ENCODE measurements around the gene IL23R.

Gene IL23R

DNA sequence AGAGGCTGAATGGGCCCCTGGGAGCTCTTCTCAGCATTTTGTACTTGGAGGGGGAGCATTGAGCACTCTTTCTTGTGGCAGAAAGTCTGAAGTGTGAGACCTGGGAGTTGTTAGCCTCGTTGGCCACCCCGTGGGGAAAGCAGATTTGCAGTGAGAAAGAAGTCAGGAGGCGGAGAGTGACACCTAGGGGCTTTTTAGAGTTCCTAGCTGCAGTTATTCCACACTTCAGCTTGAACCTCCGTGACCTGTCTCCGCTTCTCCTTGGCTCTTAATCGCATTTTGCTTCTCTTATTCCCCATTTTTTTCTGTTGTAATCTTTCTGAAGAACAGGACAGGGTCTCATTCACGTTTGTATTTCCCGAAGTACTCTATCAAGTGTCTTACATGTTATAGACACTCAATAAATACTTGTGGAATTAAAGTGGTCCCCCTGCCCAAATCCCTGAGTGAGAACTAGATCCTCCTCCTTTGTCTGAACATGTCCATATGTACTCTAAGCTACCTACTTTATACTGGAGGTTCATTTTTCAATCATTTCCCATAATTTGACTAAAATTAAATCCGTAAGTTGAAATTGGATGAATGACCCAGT lies 17.0 kb upstream of the IL23R start:
- DNase-seq (ENCODE audit: low spot score), result peak; percentile 63

DNA sequence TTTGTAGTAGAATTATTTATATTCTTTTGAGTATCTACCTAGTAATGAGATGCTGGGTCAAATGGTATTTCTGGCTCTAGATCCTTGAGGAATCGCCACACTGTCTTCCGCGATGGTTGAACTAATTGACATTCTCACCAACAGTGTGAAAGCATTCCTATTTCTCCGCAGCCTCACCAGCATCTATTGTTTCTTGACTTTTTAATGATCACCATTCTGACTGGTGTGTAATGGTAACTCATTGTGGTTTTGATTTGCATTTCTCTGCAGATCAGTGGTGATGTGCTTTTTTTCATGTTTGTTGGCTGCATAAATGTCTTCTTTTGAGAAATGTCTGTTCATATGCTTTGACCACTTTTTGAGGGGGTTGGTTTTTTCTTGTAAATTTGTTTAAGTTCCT lies 15.3 kb upstream of the IL23R start:
- no peak for DNase-seq (ENCODE audit: low spot score)

DNA sequence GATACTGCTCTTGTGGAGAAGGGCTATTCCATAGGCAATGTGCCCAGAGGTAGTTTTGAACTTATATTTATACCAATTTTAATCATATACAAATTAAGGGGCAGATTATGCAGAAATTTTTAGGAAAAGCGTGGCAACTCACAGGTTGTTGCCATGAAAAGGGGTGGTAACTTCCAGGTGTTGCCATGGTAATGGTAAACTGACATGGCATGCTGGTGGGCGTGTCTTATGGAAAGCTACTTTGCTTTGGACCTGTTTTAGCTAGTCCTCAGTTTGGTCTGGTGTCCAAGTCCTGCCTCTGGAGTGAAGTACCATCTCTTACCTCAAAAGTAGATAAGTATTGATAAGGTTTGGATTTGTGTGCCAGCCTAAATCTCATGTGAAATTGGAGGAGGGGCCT lies 7.9 kb upstream of the IL23R start:
- no peak for DNase-seq (ENCODE audit: low spot score)

DNA sequence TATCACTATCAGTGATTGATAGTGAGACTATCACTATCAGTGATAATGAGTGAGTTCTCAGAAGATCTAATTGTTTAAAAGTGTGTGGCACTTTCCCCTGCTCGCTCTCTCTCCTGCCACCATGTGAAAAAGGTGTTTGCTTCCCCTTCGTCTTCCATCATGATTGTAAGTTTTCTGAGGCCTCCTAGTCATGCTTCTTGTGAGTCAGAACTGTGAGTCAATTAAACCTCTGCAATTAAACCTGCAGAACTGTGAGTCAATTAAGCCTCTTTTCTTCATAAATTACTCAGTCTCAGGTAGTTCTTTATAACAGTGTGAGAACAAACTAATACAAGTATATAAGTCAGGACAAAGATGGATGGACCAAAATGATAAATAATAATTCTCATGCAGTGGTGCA lies 7.0 kb upstream of the IL23R start:
- peak; percentile 11 for DNase-seq (ENCODE audit: low spot score)

DNA sequence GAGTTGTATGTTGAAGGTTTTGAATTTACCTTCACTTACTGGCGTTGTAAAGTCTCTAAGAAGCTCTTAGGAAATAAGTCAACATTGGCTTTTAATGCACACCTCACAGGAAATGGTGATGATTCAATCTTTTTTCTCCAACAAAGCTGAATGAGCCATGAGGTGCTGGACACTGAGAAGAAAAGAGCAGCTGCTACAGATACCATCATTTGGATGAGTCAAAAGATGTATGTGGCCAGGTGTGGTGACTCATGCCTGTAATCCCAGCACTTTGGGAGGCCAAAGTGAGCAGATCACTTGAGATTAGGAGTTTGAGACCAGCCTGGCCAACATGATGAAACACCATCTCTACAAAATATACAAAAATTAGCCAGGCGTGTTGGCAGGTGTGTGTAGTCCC lies 3.3 kb upstream of the IL23R start:
- DNase-seq (ENCODE audit: low spot score), result peak; percentile 56

DNA sequence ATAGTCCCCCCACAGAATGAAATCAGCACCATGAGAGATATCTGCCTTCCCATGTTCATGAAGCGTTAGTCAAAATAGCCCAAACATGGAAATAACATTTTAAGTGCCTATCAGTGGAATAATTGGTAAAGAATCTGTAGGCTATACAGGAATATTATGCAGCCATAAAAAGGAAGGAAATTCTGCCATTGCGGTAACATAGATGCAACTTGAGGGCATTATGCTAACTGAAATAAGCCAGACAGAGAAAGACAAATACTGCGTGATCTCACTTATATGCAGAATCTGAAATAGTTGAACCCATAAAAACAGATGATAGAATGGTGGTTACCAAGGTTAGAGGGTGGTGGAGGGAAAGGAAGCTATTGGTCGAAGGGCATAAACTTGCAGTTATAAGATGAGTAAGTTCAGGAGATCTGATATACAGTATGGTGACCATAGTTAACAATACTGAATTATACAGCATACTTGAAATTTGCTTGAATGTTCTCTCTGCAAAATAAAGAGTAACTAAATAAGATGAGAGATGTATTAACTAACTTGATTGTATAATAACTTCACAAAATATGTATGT lies 699 bp upstream of the IL23R start:
- DNase-seq (ENCODE audit: low spot score), result no peak

DNA sequence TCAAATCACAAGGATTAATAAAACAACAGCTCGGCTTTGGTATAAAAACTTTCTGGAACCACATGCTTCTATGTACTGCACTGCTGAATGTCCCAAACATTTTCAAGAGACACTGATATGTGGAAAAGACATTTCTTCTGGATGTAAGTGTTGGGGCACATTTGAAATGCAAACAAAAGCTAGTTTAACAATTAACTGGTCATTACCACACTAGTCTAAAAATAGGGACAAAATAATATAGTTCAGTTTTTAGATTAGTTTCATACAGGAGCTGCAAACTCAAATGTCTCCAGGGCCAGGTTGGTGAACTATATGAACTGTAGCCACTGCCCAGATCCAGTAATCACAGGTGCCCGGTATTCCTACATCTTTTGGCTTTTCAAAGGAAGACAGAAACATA lies 3.2 kb downstream of the IL23R start:
- DNase-seq (ENCODE audit: low spot score), result no peak

DNA sequence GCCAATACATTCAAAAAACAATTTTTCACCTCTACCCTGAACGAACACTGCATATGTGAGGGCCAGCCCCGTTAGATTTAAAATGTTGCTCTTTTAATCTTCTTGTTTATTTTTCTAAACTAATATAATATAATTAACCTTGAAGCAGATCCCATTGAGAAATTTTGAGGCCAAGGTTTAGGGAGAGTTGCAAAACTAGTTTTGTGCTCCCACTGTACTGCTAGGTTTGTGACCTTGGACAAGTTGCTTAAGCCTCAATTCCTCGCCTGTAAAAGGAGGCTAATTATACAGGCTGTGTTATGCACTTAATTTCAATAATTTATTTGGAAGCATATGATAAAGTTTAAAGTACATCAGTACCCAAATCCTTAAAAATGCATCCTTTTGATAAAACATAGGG lies 3.7 kb downstream of the IL23R start:
- no peak for DNase-seq (ENCODE audit: low spot score)

DNA sequence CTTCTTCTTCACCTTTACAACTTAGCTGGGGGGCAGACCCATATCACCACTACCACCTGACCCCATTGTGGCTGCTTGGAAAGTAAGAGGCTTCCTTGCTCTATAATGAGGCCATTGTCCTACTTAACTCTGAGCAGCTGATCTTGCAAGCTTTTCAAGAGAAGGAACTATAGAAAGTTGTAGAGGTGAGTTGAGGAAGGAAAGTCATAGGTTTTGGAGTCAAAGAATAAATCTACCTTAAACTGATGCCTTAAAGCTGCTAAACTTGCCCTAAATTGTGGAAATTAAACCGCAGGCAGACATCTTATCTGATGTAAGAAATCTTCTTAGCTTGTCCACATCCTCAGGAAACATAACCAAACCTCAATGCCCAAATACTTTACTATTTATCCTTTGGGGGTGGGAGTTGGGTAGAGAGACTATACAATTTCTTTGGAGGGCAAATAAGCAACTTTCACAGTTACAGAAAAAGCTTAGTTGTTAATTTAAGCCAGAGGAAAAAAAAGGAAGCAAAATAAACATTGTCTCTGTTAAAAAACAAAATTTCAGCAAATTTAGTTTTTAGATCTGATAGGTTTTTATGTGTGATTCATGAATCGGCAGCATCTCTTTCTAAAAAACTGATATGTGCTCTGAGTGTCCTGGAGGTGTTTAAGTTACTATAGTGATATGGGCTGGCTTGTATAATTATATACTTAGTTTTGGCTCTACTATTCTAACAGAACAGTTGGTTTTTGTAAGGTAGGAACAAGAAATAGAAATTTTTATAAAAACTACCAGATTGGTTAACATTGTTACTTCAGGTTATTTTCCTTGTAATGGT lies 4.7 kb downstream of the IL23R start:
- DNase-seq (ENCODE audit: low spot score), result peak; percentile 51

DNA sequence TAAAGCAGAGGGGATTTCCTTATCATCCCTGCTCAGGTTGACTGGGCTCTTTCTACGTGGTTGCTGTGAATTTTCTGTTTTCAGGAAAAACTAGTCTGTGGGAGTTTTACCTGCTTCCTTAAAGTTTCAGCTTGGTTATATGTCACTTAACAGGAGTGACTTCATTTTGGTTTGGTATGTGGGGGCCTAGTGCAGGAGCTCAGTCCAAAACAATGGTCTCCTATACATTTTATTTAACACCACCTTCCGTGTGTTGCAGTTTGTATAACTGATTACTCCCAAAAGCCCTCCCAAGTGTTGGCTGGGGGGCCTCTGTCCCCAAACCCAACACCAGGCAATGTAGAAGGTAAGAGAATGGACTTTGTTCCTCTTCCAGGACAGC lies 5.3 kb downstream of the IL23R start:
- DNase-seq (ENCODE audit: low spot score), result no peak

DNA sequence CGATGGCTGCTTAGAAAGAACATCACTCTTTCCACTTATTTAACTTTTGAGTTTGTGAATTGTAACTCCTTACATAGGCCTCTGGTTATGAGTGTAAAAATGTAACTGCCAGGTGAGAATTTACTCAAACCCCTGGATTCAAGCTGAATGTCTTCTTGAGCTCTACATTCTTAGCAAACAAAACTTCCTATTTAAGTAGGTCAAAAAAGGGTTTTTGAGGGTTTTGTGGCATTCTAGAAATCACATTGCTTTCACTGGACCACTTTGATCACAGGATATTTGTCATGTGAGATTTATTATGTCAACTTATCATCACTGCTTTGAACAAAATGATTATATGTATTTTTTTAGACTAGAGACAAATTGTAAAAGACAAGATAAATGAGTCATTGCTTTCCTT lies 5.7 kb downstream of the IL23R start:
- DNase-seq (ENCODE audit: low spot score), result peak; percentile 64

DNA sequence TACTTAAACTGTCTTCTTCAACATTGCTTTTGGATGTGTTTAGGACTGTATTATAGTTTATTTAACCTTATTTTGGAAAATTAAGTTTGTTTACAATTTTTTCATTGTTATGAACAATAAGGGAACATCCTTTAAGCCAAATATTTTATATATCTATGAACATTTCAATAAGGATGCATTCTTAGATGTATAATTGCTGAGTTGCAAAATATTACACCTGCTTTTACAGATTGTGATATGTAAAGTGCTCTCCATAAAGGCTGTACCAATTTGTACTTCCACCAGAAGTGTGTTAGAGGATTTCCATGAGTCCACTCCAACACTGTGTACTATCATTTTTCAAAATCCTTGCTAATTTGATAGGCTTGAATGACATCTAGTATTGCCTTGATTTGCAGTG lies 7.7 kb downstream of the IL23R start:
- DNase-seq (ENCODE audit: low spot score), result no peak

DNA sequence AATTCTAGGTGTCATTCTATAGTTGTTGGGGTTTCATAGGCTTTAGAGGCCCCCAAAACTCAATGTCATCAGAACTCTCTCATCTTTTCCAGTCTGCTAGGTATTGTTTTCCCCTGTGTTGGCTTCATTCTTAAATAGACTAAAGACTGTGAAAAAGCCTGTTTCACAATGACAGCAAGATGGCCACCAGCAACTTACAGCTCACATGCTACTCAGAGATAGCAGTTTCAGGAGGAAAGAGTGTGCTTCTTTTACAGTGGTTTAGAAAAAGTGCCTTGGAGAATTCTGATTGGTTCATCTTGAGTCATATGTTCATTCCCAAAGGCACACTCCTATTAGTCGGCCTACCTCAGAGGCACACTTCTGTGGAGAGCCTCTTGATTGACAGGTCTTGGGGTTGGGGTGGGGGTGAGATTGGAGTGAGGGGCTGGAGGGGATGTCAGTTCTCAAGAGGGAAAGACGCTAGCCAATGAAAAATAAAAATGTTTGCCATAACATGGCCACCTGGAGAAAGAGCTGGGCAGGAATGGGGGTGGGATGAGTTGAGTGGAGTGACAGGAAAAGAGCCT lies 8.5 kb downstream of the IL23R start:
- DNase-seq (ENCODE audit: low spot score), result no peak

DNA sequence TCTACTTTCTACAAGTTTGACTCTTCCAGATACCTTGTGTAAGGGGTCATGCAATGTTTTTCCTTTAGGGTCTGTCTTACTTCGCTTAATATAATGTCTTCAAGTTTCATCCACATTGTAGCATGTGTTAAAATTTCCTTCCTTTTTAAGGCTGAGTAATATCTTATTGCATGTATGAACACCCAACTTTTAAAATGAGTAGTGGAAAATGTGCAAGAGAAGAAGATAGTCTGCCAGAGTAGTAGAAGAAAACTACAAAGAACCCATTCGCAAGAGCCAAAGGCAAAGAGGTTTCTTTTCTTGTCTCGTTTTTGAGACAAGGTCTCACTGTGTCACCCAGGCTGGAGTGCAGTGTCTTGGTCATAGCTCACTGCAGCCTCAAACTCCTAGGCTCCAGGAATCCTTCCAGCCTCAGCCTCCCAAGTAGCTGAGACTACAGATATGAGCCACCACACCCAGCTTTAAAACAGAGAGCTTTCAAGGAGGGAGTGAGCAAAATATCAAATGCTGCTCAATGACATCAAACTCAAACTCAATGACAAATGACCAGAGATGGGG lies 9.4 kb downstream of the IL23R start:
- DNase-seq (ENCODE audit: low spot score), result no peak

DNA sequence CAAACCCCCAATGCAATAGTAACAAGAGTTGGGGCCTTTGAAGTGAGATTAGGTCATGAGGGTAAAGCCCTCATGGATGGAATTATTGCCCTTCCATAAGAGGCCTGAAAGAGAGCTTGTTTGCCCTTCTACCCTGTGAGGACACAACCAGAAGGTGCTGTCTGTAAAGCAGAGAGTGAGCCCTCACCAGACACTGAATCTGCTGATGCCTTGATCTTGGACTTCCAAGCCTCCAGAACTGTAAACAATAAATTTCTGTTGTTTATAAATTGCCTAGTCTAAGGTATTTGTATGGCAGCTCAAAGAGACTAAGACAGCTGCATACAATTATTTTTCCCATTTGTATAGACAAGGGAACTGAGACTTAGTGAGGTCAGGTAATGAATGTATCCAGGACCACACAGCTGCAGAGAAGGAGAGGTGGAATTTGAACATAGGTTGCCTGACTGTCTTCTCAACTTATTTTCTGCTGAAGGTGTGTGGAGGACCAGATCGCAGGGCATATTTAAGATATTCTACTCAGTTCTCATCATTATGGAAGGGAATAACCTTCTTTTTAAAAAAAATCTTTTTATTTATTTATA lies 18.7 kb downstream of the IL23R start:
- DNase-seq (ENCODE audit: low spot score), result no peak

DNA sequence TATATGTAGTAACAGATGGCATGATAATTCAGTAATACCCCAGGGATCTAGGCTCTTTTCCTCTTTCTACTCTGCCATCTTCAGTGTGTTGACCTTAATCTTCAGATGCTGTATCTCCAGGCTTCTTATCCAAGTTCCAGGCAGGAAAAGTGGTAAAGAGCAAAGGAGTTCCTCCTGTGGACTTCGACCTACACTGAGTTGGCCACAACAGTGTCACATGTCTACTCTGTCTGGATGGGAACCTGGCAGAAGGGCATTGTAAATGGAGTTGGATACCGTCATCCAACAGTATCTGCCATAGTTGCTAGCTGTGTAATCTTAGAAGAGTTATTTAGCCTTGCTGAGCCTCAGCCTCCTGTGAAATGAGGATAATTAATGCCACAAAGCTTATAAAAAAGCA lies 21.9 kb downstream of the IL23R start:
- no peak for DNase-seq (ENCODE audit: low spot score)

DNA sequence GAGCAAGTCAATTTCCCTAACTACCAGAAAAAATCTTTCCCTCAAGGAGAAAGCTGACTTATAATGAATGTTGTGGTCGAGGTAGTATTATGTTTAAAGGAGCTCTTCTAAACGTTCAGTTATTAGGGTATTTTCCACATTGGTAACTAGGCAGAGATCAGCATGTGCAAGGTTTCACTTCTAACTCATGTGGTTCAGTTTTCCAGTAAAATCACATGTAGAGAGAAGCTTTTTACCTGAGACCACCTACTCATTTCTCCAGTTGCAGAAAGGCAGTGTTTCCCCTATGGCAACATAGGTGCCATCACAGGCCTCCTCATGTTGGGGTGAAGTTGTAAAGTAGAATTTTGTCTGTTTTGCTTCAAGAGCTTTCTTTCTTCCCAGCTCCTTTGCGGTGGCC lies 23.7 kb downstream of the IL23R start:
- no peak for DNase-seq (ENCODE audit: low spot score)

DNA sequence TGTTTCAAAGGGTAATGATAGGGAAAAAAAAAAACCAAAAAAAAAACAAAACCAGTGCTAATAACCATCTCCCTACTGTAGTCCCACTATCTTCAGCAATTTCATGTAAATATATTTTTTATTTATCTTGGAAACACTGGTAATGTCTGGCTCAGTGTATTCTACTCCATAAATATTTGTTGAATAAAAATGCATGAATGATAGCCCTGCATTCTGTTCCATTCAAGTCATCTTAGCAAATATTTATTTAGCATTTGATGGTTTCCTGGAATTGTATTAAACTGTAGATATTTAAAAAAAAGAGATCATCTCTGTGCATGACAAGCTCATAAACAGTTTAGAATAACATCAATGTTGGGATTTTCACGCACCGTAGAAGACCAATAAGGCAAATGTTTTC lies 24.2 kb downstream of the IL23R start:
- DNase-seq (ENCODE audit: low spot score), result no peak

DNA sequence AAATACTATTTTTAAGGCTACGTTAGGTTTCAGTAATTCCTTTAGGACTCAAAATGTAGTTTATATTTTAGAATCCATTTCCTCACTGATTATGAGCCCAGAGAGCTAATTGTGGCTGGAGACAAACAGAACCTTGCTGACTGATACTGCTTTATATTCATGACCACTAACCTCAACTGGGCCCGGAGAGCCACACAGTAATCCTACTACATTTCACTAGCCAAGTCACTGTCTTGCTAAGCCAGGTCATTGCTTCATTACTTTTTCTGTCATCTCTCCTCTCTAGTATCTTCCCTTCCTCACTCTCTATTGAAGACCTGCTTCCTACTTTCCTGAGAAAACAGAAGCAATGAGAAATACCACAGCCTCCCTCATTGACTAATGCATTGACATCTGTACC lies 24.7 kb downstream of the IL23R start:
- DNase-seq (ENCODE audit: low spot score), result no peak

DNA sequence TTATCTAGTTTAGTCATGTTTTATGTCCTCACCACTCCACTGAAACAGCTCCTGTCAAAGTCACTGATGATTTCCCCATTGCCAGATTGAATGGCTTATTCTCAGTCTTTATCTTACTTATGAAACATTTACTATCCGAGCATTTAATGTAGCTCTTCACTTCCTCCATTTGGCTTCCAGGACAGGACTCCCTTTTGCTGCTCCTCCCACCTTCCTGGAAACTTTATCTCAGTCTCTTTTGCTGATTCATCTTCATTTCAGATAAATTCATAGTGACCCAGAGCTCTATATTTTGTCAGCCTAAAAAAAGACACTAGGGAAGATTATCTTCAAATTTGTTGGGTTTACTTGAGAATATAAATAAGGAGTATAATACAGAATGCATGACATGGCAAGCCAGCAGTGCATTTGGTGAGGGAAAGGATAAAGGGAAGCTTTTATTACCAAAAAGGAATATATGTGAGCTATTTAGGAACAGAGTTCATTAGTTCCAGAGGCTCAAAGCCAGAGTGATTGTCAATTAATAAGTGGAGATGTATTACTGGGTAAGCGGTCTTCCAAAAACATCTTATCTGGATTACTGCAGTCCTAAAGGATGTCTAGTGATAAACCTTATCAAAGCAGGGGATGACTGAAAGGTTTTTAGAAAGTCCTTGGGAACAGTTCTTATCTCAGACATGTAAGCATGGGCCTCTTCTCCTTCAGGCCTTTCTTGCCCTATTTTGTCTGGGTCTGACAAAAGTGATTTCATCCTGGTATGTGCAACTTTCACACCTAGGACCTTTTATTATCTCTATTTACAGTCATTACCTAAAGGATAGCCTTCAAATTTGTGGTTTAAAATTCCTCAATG lies 25.6 kb downstream of the IL23R start:
- DNase-seq (ENCODE audit: low spot score), result no peak

DNA sequence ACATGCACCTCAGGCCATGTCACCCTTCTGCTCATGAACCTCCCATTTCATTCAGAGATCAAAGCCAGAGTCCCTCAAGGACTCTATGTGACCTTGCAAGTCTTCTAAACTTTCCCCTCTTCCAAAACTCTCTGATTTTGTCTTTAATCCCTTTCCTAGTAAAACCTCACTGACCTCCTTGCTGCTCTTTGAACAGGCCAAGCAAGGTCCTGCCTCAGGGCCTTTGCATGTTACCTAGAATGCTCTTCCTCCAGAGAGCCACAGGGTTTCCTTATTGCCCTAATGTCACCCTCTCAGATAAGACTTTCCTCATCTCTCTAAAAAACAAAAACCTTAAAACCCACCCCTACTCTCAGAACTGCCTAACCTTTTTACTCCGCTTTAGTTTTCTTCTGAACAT lies 26.6 kb downstream of the IL23R start:
- no peak for DNase-seq (ENCODE audit: low spot score)

DNA sequence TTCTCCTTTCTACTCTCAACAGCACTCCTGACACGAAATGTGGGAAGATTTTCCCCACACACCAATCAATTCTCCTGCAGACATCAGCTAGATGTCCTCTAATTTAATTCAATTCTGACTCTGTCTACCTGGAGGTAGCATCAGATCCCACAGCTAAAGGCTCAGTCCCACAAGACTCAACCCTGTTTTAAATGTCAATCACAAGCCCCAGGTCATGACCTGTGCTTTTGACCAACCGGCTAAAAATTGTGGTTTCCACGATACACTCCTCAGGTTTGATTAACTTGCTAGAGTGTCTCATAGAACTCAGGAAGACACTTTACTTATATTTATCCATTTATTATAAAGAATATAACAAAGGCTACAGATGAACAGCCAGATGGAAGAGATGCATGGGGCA lies 27.4 kb downstream of the IL23R start:
- DNase-seq (ENCODE audit: low spot score), result no peak

Data from CD4-positive, alpha-beta T cell treated with Interleukin-2 at 100 ng/mL for 4 hours (primary cell).